ENCODE results near the gene CAVIN2.

The CAVIN2 gene

GRCh38 chr2:191802180-191802579 is 44.7 kb downstream of the CAVIN2 start:
- no peaks in the 10 kb centered on the region for H3K27me3 ChIP-seq (ENCODE audit: low read length)
- H3K36me3 ChIP-seq (ENCODE audit: low read length): no peaks in the 10 kb centered on the region
- no peak overlapping the region for H3K4me3 ChIP-seq (ENCODE audit: insufficient read depth, low read length, poor library complexity, severe bottlenecking)
- H3K27ac ChIP-seq (ENCODE audit: low read depth, low read length): no peak overlapping the region
- no peak for TF ChIP-seq CTCF (IDR thresholded peaks at IDR 0.05; ENCODE audit: insufficient read depth, low read length, poor library complexity, severe bottlenecking)
- TF ChIP-seq EZH2phosphoT487 (conservative IDR thresholded peaks at IDR 0.05; ENCODE audit: low read length): no peak
- no peak overlapping the region for H2AFZ ChIP-seq (ENCODE audit: low read depth, low read length, severe bottlenecking)
- H3K4me2 ChIP-seq (ENCODE audit: low read depth, low read length, poor library complexity, severe bottlenecking): no peak overlapping the region
- no peaks in the 10 kb centered on the region for H4K20me1 ChIP-seq (ENCODE audit: low read depth, low read length)
- no peak overlapping the region for H3K9ac ChIP-seq (ENCODE audit: low read length)
- no peaks in the 10 kb centered on the region for H3K9me3 ChIP-seq (ENCODE audit: insufficient read depth, low read length)
- H3K79me2 ChIP-seq (ENCODE audit: insufficient read depth, low read length): no peaks in the 10 kb centered on the region
- H3K9me2 ChIP-seq (replicated peaks; ENCODE audit: insufficient read depth, low read length): no peaks in the 10 kb centered on the region
- no peaks in the 10 kb centered on the region for H3F3A ChIP-seq (ENCODE audit: insufficient read depth)

- no peak overlapping the region for H3K27ac ChIP-seq (ENCODE audit: low read depth, low read length)
- no peak overlapping the region for H3K9ac ChIP-seq (ENCODE audit: low read length)
- no peaks in the 10 kb centered on the region for H3K79me2 ChIP-seq (ENCODE audit: insufficient read depth, low read length)
- no peaks in the 10 kb centered on the region for H3K36me3 ChIP-seq (ENCODE audit: low read length)
- no peaks in the 10 kb centered on the region for H4K20me1 ChIP-seq (ENCODE audit: low read depth, low read length)
- H3K9me2 ChIP-seq (replicated peaks; ENCODE audit: insufficient read depth, low read length): no peaks in the 10 kb centered on the region
- TF ChIP-seq CTCF (IDR thresholded peaks at IDR 0.05; ENCODE audit: insufficient read depth, low read length, poor library complexity, severe bottlenecking): no peak
- no peak for TF ChIP-seq EZH2phosphoT487 (conservative IDR thresholded peaks at IDR 0.05; ENCODE audit: low read length)
- no peak overlapping the region for H2AFZ ChIP-seq (ENCODE audit: low read depth, low read length, severe bottlenecking)
- H3F3A ChIP-seq (ENCODE audit: insufficient read depth): no peaks in the 10 kb centered on the region
- no peak overlapping the region for H3K4me2 ChIP-seq (ENCODE audit: low read depth, low read length, poor library complexity, severe bottlenecking)
- no peaks in the 10 kb centered on the region for H3K27me3 ChIP-seq (ENCODE audit: low read length)
- no peaks in the 10 kb centered on the region for H3K9me3 ChIP-seq (ENCODE audit: insufficient read depth, low read length)
- H3K4me3 ChIP-seq (ENCODE audit: insufficient read depth, low read length, poor library complexity, severe bottlenecking): no peak overlapping the region
These were observed 46.0 kb downstream of the CAVIN2 start for GRCh38 chr2:191800874-191801273.

GRCh38 chr2:191799526-191799925 is 47.4 kb downstream of the CAVIN2 start:
- Histone ChIP-seq H3F3A (ENCODE audit: insufficient read depth) (no peaks in the 10 kb centered on the region), H3K27ac (ENCODE audit: low read depth, low read length) (no peak overlapping the region), H3K9ac (ENCODE audit: low read length) (no peak overlapping the region), H2AFZ (ENCODE audit: low read depth, low read length, severe bottlenecking) (no peak overlapping the region), H3K27me3 (ENCODE audit: low read length) (no peaks in the 10 kb centered on the region), H3K36me3 (ENCODE audit: low read length) (no peaks in the 10 kb centered on the region), H3K4me3 (ENCODE audit: insufficient read depth, low read length, poor library complexity, severe bottlenecking) (no peak overlapping the region), H3K9me3 (ENCODE audit: insufficient read depth, low read length) (no peaks in the 10 kb centered on the region), H3K9me2 (replicated peaks; ENCODE audit: insufficient read depth, low read length) (no peaks in the 10 kb centered on the region), H4K20me1 (ENCODE audit: low read depth, low read length) (no peaks in the 10 kb centered on the region), H3K79me2 (ENCODE audit: insufficient read depth, low read length) (no peaks in the 10 kb centered on the region), H3K4me2 (ENCODE audit: low read depth, low read length, poor library complexity, severe bottlenecking) (no peak overlapping the region)
- TF ChIP-seq CTCF (IDR thresholded peaks at IDR 0.05; ENCODE audit: insufficient read depth, low read length, poor library complexity, severe bottlenecking): no peak
- TF ChIP-seq EZH2phosphoT487 (conservative IDR thresholded peaks at IDR 0.05; ENCODE audit: low read length): no peak

Data from SU-DHL-6 (cell line).